ENCODE measurements around the gene SLC35E2B.

GRCh38 chr1:1614954-1615255, 77.7 kb downstream of the SLC35E2B start:
- TF ChIP-seq CTCF (IDR thresholded peaks at IDR 0.05; ENCODE audit: insufficient read depth, low read length) (no peak), REST (IDR thresholded peaks at IDR 0.05; ENCODE audit: insufficient replicate concordance, low read depth) (no peak), GABPA (IDR thresholded peaks at IDR 0.05; ENCODE audit: low read depth) (no peak), SPI1 (IDR thresholded peaks at IDR 0.05; ENCODE audit: borderline replicate concordance, low read depth) (no peak)

All from HL-60 (cell line).